ENCODE data around the gene WRAP53. TPM values are rescaled to one million over a fixed set of nuclear protein-coding genes. Genes with fewer than 3 reads are reported as not detected.
A peak's percentile ranks its signal among the peaks of the same experiment; 100 is the strongest.

The WRAP53 gene
- total RNA-seq, 6 experiments from 2014 or later: 1.9 to 3.8 (median 3.0) TPM

DNA sequence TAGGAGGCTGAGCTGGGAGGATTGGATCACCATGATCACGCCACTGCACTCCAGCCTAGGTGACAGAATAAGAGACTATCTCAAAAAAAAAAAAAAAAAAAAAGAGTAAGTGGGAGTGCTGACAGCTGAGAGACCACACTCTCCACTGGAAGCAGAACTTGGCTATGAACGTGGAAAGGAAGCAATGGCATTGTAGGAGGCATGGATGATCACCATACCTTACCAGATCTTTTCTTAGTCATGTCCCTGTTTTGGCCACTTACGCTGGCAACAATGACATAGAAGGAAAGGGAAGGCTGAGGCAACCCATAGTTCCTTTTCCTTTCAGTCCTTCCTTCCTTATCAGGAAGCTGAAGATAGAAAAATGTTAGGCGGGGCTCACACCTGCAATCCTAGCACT is 41.3 kb upstream of the WRAP53 start:
- no peaks in the 10 kb centered on the region for H3K36me3 ChIP-seq
- TF ChIP-seq, protein P1, sequence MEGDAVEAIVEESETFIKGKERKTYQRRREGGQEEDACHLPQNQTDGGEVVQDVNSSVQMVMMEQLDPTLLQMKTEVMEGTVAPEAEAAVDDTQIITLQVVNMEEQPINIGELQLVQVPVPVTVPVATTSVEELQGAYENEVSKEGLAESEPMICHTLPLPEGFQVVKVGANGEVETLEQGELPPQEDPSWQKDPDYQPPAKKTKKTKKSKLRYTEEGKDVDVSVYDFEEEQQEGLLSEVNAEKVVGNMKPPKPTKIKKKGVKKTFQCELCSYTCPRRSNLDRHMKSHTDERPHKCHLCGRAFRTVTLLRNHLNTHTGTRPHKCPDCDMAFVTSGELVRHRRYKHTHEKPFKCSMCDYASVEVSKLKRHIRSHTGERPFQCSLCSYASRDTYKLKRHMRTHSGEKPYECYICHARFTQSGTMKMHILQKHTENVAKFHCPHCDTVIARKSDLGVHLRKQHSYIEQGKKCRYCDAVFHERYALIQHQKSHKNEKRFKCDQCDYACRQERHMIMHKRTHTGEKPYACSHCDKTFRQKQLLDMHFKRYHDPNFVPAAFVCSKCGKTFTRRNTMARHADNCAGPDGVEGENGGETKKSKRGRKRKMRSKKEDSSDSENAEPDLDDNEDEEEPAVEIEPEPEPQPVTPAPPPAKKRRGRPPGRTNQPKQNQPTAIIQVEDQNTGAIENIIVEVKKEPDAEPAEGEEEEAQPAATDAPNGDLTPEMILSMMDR (IDR thresholded peaks at IDR 0.05): no peak
- no peak for TF ChIP-seq POLR2A (IDR thresholded peaks at IDR 0.05)
- H3K27ac ChIP-seq: no peak overlapping the region
- no peaks in the 10 kb centered on the region for H3K27me3 ChIP-seq
- no peak overlapping the region for H3K4me3 ChIP-seq
- DNase-seq (no peak), ATAC-seq (no peak)
- WGBS (ENCODE audit: insufficient coverage, low coverage, low lambda C conversion rate, missing lambda C conversion rate): 50% methylated on average over 2 of the region's 4 CpGs
- no peaks in the 10 kb centered on the region for H3K9me3 ChIP-seq
- intact Hi-C loops (cut with DNase I): no loop called here
- peaks cover 0 to 13% (median 4%) of the 10 kb centered on the region in 4 donors for H3K4me1 ChIP-seq

DNA sequence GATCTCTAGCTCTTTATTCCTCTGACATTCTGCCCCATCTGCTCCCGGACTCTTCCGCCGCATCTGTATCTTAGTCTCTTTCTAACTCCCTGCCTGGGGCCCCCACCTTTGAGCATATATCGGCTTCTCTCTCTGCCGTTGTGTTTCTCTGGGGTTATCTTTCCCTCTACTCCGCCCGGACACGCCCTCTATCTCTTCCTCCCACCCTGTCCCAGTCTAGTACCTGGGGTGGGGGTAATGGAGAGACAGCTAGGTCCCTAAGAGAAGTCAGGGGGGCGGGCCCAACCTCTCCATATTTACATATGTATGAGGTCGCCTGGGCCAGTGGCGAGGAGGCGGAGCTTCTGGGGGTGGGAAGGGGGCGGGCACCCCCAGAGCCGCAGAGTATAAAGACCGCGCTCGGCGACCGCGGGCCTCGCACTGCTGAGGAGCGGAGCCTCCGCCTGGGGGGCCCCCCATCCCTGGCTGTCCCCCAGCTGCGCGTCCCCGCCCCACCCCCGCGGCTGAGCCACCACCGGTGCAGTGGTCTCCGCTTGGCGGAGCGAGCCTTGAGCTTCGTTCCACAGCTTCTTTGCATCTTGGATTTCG is 37.7 kb upstream of the WRAP53 start, which contains the start of gene ATP1B2:
TSS of gene ATP1B2 (plus strand) at position 418 of the 588 bp plus-strand sequence. CDS start 593 bp downstream, outside the sequence.
- intact Hi-C loops (cut with DNase I): no loop called here
- 3% methylated on average over 14 of the region's 34 CpGs for WGBS (ENCODE audit: insufficient coverage, low coverage, low lambda C conversion rate, missing lambda C conversion rate)
- Histone ChIP-seq H3K27me3 (no peaks in the 10 kb centered on the region), H3K27ac (no peak within 1 kb of the TSS), H3K9me3 (no peaks in the 10 kb centered on the region), H3K4me1 (peaks cover 0 to 13% (median 4%) of the 10 kb centered on the region in 4 donors), H3K36me3 (no peaks in the 10 kb centered on the region), H3K4me3 (peak within 1 kb of the TSS; percentile 32 to 48 (median 46))
- TF ChIP-seq, protein P1 (IDR thresholded peaks at IDR 0.05): no peak
- TF ChIP-seq POLR2A (IDR thresholded peaks at IDR 0.05): no peak
- peak; percentile 72 to 85 (median 73) for DNase-seq
- peak; percentile 84 to 93 (median 88) for ATAC-seq

DNA sequence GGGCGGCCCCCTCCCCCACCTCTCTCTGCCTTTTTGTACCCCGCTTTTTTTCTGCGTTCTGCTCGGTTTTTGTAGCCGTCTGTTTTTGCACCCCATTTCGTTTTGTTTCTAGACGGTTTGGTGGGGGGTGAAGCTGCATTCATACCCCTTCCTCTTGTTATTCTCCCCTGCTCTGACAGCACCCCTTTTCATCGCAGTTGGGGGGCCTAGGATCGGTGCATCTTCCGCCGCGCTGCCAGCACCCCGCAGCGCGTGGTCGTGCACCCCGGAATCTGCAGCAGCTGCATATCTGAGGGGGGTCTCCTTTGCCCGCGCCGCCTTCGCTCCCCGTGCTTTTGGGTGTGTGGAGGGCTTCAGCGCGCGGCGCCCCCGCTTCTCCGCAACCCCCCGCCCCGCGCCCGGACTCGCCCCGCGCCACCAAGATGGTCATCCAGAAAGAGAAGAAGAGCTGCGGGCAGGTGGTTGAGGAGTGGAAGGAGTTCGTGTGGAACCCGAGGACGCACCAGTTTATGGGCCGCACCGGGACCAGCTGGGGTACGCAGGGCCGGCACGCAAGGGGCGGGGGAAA is 37.1 kb upstream of the WRAP53 start:
- WGBS (ENCODE audit: insufficient coverage, low coverage, low lambda C conversion rate, missing lambda C conversion rate): 0% methylated on average over 17 of the region's 45 CpGs
- intact Hi-C loops (cut with DNase I): no loop called here
- Histone ChIP-seq H3K27ac (no peak overlapping the region), H3K4me3 (peak overlapping the region; percentile 32 to 48 (median 46)), H3K27me3 (no peaks in the 10 kb centered on the region), H3K36me3 (no peaks in the 10 kb centered on the region), H3K9me3 (no peaks in the 10 kb centered on the region), H3K4me1 (peaks cover 0 to 13% (median 4%) of the 10 kb centered on the region in 4 donors)
- ATAC-seq: no peak
- TF ChIP-seq, protein P1 (IDR thresholded peaks at IDR 0.05): no peak
- TF ChIP-seq POLR2A (IDR thresholded peaks at IDR 0.05): no peak
- DNase-seq: no peak

DNA sequence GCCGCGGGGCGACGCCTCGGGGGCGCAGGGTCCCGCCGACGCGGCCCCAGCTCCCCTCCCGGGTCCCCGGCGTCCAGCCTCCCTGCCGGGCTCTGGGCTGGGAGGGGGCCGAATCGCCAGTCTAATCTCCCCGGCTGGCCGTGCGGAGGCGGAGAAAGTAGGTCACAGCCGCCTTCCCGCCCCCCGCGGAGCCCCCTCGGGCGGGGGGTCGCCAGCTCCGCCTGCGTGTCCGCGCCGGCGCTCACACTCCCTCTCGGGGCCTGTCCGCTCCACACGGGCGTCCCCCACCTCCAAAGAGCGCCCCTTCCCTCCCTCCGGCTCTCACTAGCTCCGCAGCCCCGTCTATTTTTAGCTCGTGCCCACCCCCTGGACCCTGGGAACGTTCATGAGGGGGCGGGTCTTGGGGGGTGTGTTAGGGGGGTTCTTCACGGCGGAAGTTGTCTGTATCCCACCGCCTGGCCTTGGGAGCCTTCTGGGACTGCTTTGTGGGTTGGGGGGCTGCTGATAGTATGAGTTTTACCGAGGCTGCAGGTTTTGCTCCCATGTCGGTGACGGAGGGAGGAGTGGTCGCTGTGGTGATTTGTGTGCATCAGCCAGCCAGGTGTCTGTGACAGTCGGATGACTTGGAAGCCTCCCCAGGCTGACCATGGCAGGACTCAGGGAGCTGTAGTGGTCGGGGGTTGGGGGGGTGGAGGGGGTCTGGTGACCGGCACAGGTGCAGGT is 36.5 kb upstream of the WRAP53 start:
- ATAC-seq (peak in 1 of 4 donors; percentile 11), DNase-seq (no peak)
- no peak for TF ChIP-seq POLR2A (IDR thresholded peaks at IDR 0.05)
- TF ChIP-seq, protein P1 (IDR thresholded peaks at IDR 0.05): no peak
- Histone ChIP-seq H3K9me3 (no peaks in the 10 kb centered on the region), H3K4me1 (peaks cover 0 to 13% (median 4%) of the 10 kb centered on the region in 4 donors), H3K27ac (no peak overlapping the region), H3K4me3 (peak overlapping the region; percentile 32 to 48 (median 46)), H3K36me3 (no peaks in the 10 kb centered on the region), H3K27me3 (no peaks in the 10 kb centered on the region)
- intact Hi-C loops (cut with DNase I): no loop called here
- 10% methylated on average over 16 of the region's 54 CpGs for WGBS (ENCODE audit: insufficient coverage, low coverage, low lambda C conversion rate, missing lambda C conversion rate)
